PC-3 (cell line): ENCODE results near the gene SH3PXD2A. TPM values are rescaled to one million over a fixed set of nuclear protein-coding genes. Genes with fewer than 3 reads are reported as not detected.

Source experiments
- ATAC-seq: fragments of 200-7000 bp; cut with Tn5 transposase; 2 replicates; pipeline ENCODE4 v1.9.1; 2020; ENCODE audit warnings: mild to moderate bottlenecking, moderate library complexity
- BruUV-seq: library from RNA; stranded (reverse); fragments of 400-500 nt; replicated peaks from 2 replicates; lab custom pipeline; 2021; lab: Mats Ljungman, UMichigan
- CTCF ChIA-PET: fragments of 300-600 bp; sonication (Branson Sonifier 250); formaldehyde crosslinking; loops from one replicate; lab custom pipeline; 2022; ENCODE audit warnings: antibody characterized with exemption; lab: Charles Lee
- POLR2A ChIA-PET: fragments of 300-600 bp; sonication (Branson Sonifier 250); formaldehyde crosslinking; loops from one replicate; lab custom pipeline; 2022; ENCODE audit warnings: antibody characterized with exemption; ENCODE audit not compliant: unreplicated experiment; lab: Charles Lee
- DNase-seq: peaks from one replicate; pipeline ENCODE4 v3.0.0-alpha.2; 2015
- H2AFZ ChIP-seq: fragments of 300-600 bp; sonication (generic); 2 replicates; pipeline ENCODE4 v1.6.0; 2016; ENCODE audit warnings: antibody characterized with exemption, low read length
- H3F3A ChIP-seq: fragments of 300-600 bp; sonication (generic); one replicate; pipeline ENCODE4 v1.6.0; 2017; ENCODE audit warnings: antibody characterized with exemption, low read length, control low read depth, mild to moderate bottlenecking; ENCODE audit not compliant: unreplicated experiment
- H3K27ac ChIP-seq: fragments of 300-600 bp; sonication (generic); 2 replicates; pipeline ENCODE4 v1.5.1; 2016; ENCODE audit warnings: mild to moderate bottlenecking, low read length
- H3K27me3 ChIP-seq: fragments of 300-600 bp; sonication (generic); 2 replicates; pipeline ENCODE4 v1.6.1; 2016; ENCODE audit warnings: low read length, mixed read lengths
- H3K36me3 ChIP-seq: fragments of 300-600 bp; sonication (generic); 2 replicates; pipeline ENCODE4 v1.6.1; 2016; ENCODE audit warnings: low read depth, mixed run types, low read length, mixed read lengths
- H3K4me1 ChIP-seq: fragments of 300-600 bp; sonication (generic); 2 replicates; pipeline ENCODE4 v1.5.1; 2016; ENCODE audit warnings: low read length; ENCODE audit not compliant: insufficient read depth
- H3K4me2 ChIP-seq: fragments of 300-600 bp; sonication (generic); 2 replicates; pipeline ENCODE4 v1.6.0; 2016; ENCODE audit warnings: low read length
- H3K4me3 ChIP-seq: fragments of 300-600 bp; sonication (generic); 2 replicates; pipeline ENCODE4 v1.5.1; 2016; ENCODE audit warnings: mild to moderate bottlenecking, low read length, mixed read lengths
- H3K79me2 ChIP-seq: fragments of 300-600 bp; sonication (generic); 2 replicates; pipeline ENCODE4 v1.6.1; 2017; ENCODE audit warnings: low read length, mixed read lengths
- H3K9ac ChIP-seq: fragments of 300-600 bp; sonication (generic); 2 replicates; pipeline ENCODE4 v1.6.0; 2016; ENCODE audit warnings: mild to moderate bottlenecking, low read length
- H3K9me2 ChIP-seq: fragments of 300-600 bp; sonication (generic); replicated peaks from 2 replicates; pipeline ENCODE4 v1.6.1; 2016; ENCODE audit warnings: mixed run types, low read length, mixed read lengths
- H3K9me3 ChIP-seq: fragments of 300-600 bp; sonication (generic); 2 replicates; pipeline ENCODE4 v1.6.1; 2016; ENCODE audit warnings: low read length, mixed read lengths
- H4K20me1 ChIP-seq: fragments of 300-600 bp; sonication (generic); 2 replicates; pipeline ENCODE4 v1.6.1; 2016; ENCODE audit warnings: low read length, mixed read lengths
- CTCF ChIP-seq: fragments of 300-600 bp; sonication (generic); conservative IDR thresholded peaks from 2 replicates; pipeline ENCODE4 v1.5.1; 2017; ENCODE audit warnings: antibody characterized with exemption, low read depth, mild to moderate bottlenecking, low read length
- EZH2 ChIP-seq: fragments of 300-600 bp; sonication (generic); IDR thresholded peaks from one replicate; pipeline ENCODE4 v1.6.1; 2017; ENCODE audit warnings: antibody characterized with exemption, mild to moderate bottlenecking, low read length; ENCODE audit not compliant: unreplicated experiment
- EZH2phosphoT487 ChIP-seq: fragments of 300-600 bp; sonication (generic); IDR thresholded peaks from 2 replicates; pipeline ENCODE4 v1.6.1; 2018; ENCODE audit warnings: mild to moderate bottlenecking, antibody characterized with exemption, low read length, borderline replicate concordance
- intact Hi-C: fragments of 100-400 bp; cut with micrococcal nuclease; formaldehyde crosslinking; loops from 2 replicates; pipeline ENCODE4 v1.9.0; 2023
- total RNA-seq: library from RNA; depleted of rRNA; stranded (reverse); fragments of >200 nt; gene quantifications from 2 replicates; pipeline ENCODE4 v1.2.3, GENCODE V29; 2014

Gene SH3PXD2A
- total RNA-seq, 1 experiment from 2014 or later, result 3.4 TPM

GRCh38 chr10:103881416-103882284, 26.3 kb upstream of the SH3PXD2A start:
- no peaks in the 10 kb centered on the region for H3K9me2 ChIP-seq
- no peak overlapping the region for H3K4me2 ChIP-seq
- H3K9ac ChIP-seq, result no peak overlapping the region
- H3K27me3 ChIP-seq, result no peaks in the 10 kb centered on the region
- no peaks in the 10 kb centered on the region for H3K79me2 ChIP-seq
- H3K4me1 ChIP-seq, result peaks cover 12% of the 10 kb centered on the region
- ChIA-PET CTCF (no interaction called here), POLR2A (no interaction called here)
- ATAC-seq (0 out of 2 replicates have a peak, but pooled peaks have one; percentile 42), DNase-seq (peak; percentile 69)
- H3K36me3 ChIP-seq, result no peaks in the 10 kb centered on the region; the same call in 1 of the 2 replicates
- no peaks in the 10 kb centered on the region for H3F3A ChIP-seq
- no peaks in the 10 kb centered on the region for H3K9me3 ChIP-seq
- TF ChIP-seq EZH2 (no peak), EZH2phosphoT487 (no peak), CTCF (no peak)
- intact Hi-C loops, result no loop called here
- peak overlapping the region; percentile 67 for H3K27ac ChIP-seq
- no peak overlapping the region for H2AFZ ChIP-seq
- H3K4me3 ChIP-seq, result no peak overlapping the region
- BruUV-seq, result no TSS peak
- no peaks in the 10 kb centered on the region for H4K20me1 ChIP-seq

- H3K4me2 ChIP-seq, result no peak overlapping the region
- no peak for TF ChIP-seq CTCF
- no peak for TF ChIP-seq EZH2
- no peak for TF ChIP-seq EZH2phosphoT487
- no peaks in the 10 kb centered on the region for H3F3A ChIP-seq
- no peaks in the 10 kb centered on the region; the same call in 1 of the 2 replicates for H3K36me3 ChIP-seq
- no peak overlapping the region for H3K9ac ChIP-seq
- intact Hi-C loops, result no loop called here
- BruUV-seq, result no TSS peak
- H3K27me3 ChIP-seq, result no peaks in the 10 kb centered on the region
- H3K9me3 ChIP-seq, result no peaks in the 10 kb centered on the region
- H4K20me1 ChIP-seq, result no peaks in the 10 kb centered on the region
- CTCF ChIA-PET, result no interaction called here
- peaks cover 12% of the 10 kb centered on the region for H3K4me1 ChIP-seq
- no peaks in the 10 kb centered on the region for H3K79me2 ChIP-seq
- POLR2A ChIA-PET, result no interaction called here
- H2AFZ ChIP-seq, result no peak overlapping the region
- no peak overlapping the region for H3K4me3 ChIP-seq
- no peak for ATAC-seq
- no peak overlapping the region for H3K27ac ChIP-seq
- no peak for DNase-seq
- no peaks in the 10 kb centered on the region for H3K9me2 ChIP-seq
Observed at GRCh38 chr10:103879831-103880230, 24.5 kb upstream of the SH3PXD2A start.

GRCh38 chr10:103879409-103879808, 24.0 kb upstream of the SH3PXD2A start:
- H3K27me3 ChIP-seq, result no peaks in the 10 kb centered on the region
- H3K79me2 ChIP-seq, result no peaks in the 10 kb centered on the region
- no peaks in the 10 kb centered on the region; the same call in 1 of the 2 replicates for H3K36me3 ChIP-seq
- POLR2A ChIA-PET, result no interaction called here
- ATAC-seq (no peak), DNase-seq (no peak)
- no peak overlapping the region for H3K4me3 ChIP-seq
- H3K4me1 ChIP-seq, result peaks cover 12% of the 10 kb centered on the region
- CTCF ChIA-PET, result no interaction called here
- no peaks in the 10 kb centered on the region for H3K9me3 ChIP-seq
- TF ChIP-seq EZH2phosphoT487, result no peak
- no peak for TF ChIP-seq EZH2
- TF ChIP-seq CTCF, result no peak
- intact Hi-C loops, result no loop called here
- H3K4me2 ChIP-seq, result no peak overlapping the region
- no TSS peak for BruUV-seq
- no peak overlapping the region for H2AFZ ChIP-seq
- H3F3A ChIP-seq, result no peaks in the 10 kb centered on the region
- H3K27ac ChIP-seq, result no peak overlapping the region
- no peaks in the 10 kb centered on the region for H4K20me1 ChIP-seq
- H3K9ac ChIP-seq, result no peak overlapping the region
- H3K9me2 ChIP-seq, result no peaks in the 10 kb centered on the region
